Endothelial cell of umbilical vein (primary cell): Measurements from ENCODE around the gene ANO6. TPM values are rescaled to one million over a fixed set of nuclear protein-coding genes. Genes with fewer than 3 reads are reported as not detected.
"Not testable (repeated sequence)": the region's sequence is repeated elsewhere in the genome, so short reads cannot be mapped to it uniquely, and the experiment has no call there.

Source experiments
- BruUV-seq: library from RNA; stranded (reverse); fragments of 400-500 nt; replicated peaks from 2 replicates; lab custom pipeline; 2021; lab: Mats Ljungman, UMichigan
- CTCF ChIA-PET: fragments of 300-600, 350-600 bp; sonication (Branson Sonifier 250); formaldehyde crosslinking; loops from one replicate; lab custom pipeline; 2021; ENCODE audit warnings: antibody characterized with exemption, inconsistent platforms; lab: Charles Lee
- POLR2A ChIA-PET: fragments of 300-600, 350-600 bp; sonication (Branson Sonifier 250); formaldehyde crosslinking; loops from one replicate; lab custom pipeline; 2021; ENCODE audit warnings: antibody characterized with exemption, inconsistent platforms; lab: Charles Lee
- DNase-seq: peaks from one replicate; pipeline ENCODE4 v3.0.0-alpha.2; 2011; ENCODE audit warnings: low read depth, low spot score
- FAIRE-seq: peaks from 2 replicates; lab custom pipeline; 2011; peaks lifted over from hg19 to GRCh38; lab: Jason Lieb, UNC
- H2AFZ ChIP-seq: 2 replicates; pipeline ENCODE4 v1.6.0; 2012; ENCODE audit warnings: low read depth, low read length, control low read depth, inconsistent platforms
- H3K27ac ChIP-seq: 2 replicates; pipeline ENCODE4 v1.5.1; 2011; ENCODE audit warnings: low read depth, mild to moderate bottlenecking, control low read depth, low read length, moderate library complexity; ENCODE audit not compliant: insufficient read depth
- H3K27me3 ChIP-seq, 2 experiments: 2 replicates each; pipeline versions ENCODE4 v1.6.0 to v1.6.1; 2011; ENCODE audit warnings: low read length in 2 of 2, mixed read lengths in 1 of 2; ENCODE audit not compliant: control insufficient read depth in 2 of 2, insufficient read depth in 2 of 2
- H3K36me3 ChIP-seq, 2 experiments: 2 replicates in 1 of 2; 3 replicates in 1 of 2; pipeline ENCODE4 v1.5.1; 2011; ENCODE audit warnings: low read length in 2 of 2, mild to moderate bottlenecking in 1 of 2, moderate library complexity in 1 of 2; ENCODE audit not compliant: control insufficient read depth in 2 of 2, insufficient read depth in 2 of 2; ENCODE audit errors: extremely low read depth in 1 of 2
- H3K4me1 ChIP-seq: 3 replicates; pipeline ENCODE4 v1.5.1; 2011; ENCODE audit warnings: mild to moderate bottlenecking, low read length; ENCODE audit not compliant: control insufficient read depth, insufficient read depth; ENCODE audit errors: extremely low read depth
- H3K4me2 ChIP-seq: 2 replicates; pipeline ENCODE4 v1.6.1; 2011; ENCODE audit warnings: low read length, control low read depth, mixed read lengths; ENCODE audit not compliant: insufficient read depth
- H3K4me3 ChIP-seq, 3 experiments: fragments of 200-600 bp in 1 of 3; sonication (generic), shearing (Covaris generic) in 1 of 3; replicated peaks in 1 of 3; 2 replicates each; pipeline ENCODE4 v1.5.1; 2011 to 2016; ENCODE audit warnings: control low read depth in 3 of 3, low read length in 3 of 3, mild to moderate bottlenecking in 2 of 3, inconsistent platforms in 1 of 3, low read depth in 1 of 3, moderate library complexity in 1 of 3; ENCODE audit not compliant: insufficient read depth in 1 of 3
- H3K79me2 ChIP-seq: 2 replicates; pipeline ENCODE4 v1.6.0; 2012; ENCODE audit warnings: low read length, inconsistent platforms; ENCODE audit not compliant: control insufficient read depth, insufficient read depth
- H3K9ac ChIP-seq: replicated peaks from 2 replicates; pipeline ENCODE3; 2011; ENCODE audit warnings: low read length, control low read depth; ENCODE audit not compliant: insufficient read depth; ENCODE audit errors: extremely low read depth
- H3K9me1 ChIP-seq: replicated peaks from 3 replicates; pipeline ENCODE4 v1.6.0; 2011; ENCODE audit warnings: mild to moderate bottlenecking, low read length; ENCODE audit not compliant: control insufficient read depth, insufficient read depth; ENCODE audit errors: extremely low read depth
- H3K9me3 ChIP-seq: replicated peaks from 2 replicates; pipeline ENCODE4 v1.5.1; 2012; ENCODE audit warnings: low read length, inconsistent platforms; ENCODE audit not compliant: control insufficient read depth, insufficient read depth
- H4K20me1 ChIP-seq: replicated peaks from 2 replicates; pipeline ENCODE3; 2011; ENCODE audit warnings: mild to moderate bottlenecking, low read length; ENCODE audit not compliant: control insufficient read depth, insufficient read depth; ENCODE audit errors: extremely low read depth
- EZH2 ChIP-seq: IDR thresholded peaks from 2 replicates; pipeline ENCODE4 v1.6.1; 2012; ENCODE audit warnings: borderline replicate concordance, low read depth, mild to moderate bottlenecking, moderate library complexity, low read length, inconsistent platforms; ENCODE audit not compliant: severe bottlenecking
- FOS ChIP-seq: IDR thresholded peaks from 2 replicates; pipeline ENCODE4 v1.6.1; 2011; ENCODE audit warnings: mild to moderate bottlenecking, low read length, moderate library complexity, borderline replicate concordance; ENCODE audit not compliant: insufficient read depth
- GATA2 ChIP-seq: IDR thresholded peaks from 2 replicates; pipeline ENCODE4 v1.7.0; 2011; ENCODE audit warnings: low read depth, mild to moderate bottlenecking, moderate library complexity, mixed read lengths, low read length; ENCODE audit not compliant: insufficient read length, insufficient read depth
- JUN ChIP-seq: IDR thresholded peaks from 2 replicates; pipeline ENCODE4 v1.6.1; 2011; ENCODE audit warnings: borderline replicate concordance, low read depth; ENCODE audit not compliant: insufficient read length, insufficient read depth
- MYC ChIP-seq: IDR thresholded peaks from one replicate; pipeline ENCODE4 v1.6.1; 2011; ENCODE audit warnings: mild to moderate bottlenecking, low read depth, low read length
- POLR2A ChIP-seq: IDR thresholded peaks from 2 replicates; pipeline ENCODE4 v1.6.1; 2012; ENCODE audit warnings: low read depth, mild to moderate bottlenecking, control low read depth, low read length
- dilution Hi-C: fragments of 300-500 bp; cut with MboI; formaldehyde crosslinking; loops from one replicate; pipeline ENCODE4 v1.15.0; 2019; ENCODE audit warnings: low sequenced_read_pairs; ENCODE audit not compliant: extremely low pct_ligation_motif_present
- intact Hi-C: fragments of 100-400 bp; cut with micrococcal nuclease; formaldehyde crosslinking; loops from one replicate; pipeline ENCODE4 v1.10.0; 2022
- polyA plus RNA-seq, 4 experiments: library from polyadenylated mRNA; depleted of rRNA in 3 of 4; stranded (reverse) in 3 of 4; unstranded in 1 of 4; fragments of >200 nt; gene quantifications; 2 replicates each; pipeline versions ENCODE4 v1.2.1 to v1.2.3, GENCODE V29; 2011 to 2012; ENCODE audit warnings: missing spikeins in 1 of 4
- total RNA-seq: library from RNA; stranded (reverse); gene quantifications from 2 replicates; pipeline ENCODE4 v1.2.3, GENCODE V29; 2021
- TF ChIP-seq, protein P1 (sequence below), 2 donors: IDR thresholded peaks; 1 replicate in 1 of 2; 2 replicates in 1 of 2; pipeline ENCODE4 v1.5.1; 2011; ENCODE audit warnings: low read length in 2 of 2, mild to moderate bottlenecking in 2 of 2, moderate library complexity in 2 of 2, control low read depth in 1 of 2, inconsistent platforms in 1 of 2, low read depth in 1 of 2; ENCODE audit not compliant: insufficient read depth in 1 of 2; ENCODE audit errors: extremely low read depth in 1 of 2
- TF ChIP-seq, protein P2 (sequence below): IDR thresholded peaks from 2 replicates; pipeline ENCODE4 v1.6.1; 2011; ENCODE audit not compliant: insufficient read depth, insufficient read length

The ANO6 gene
- total and polyA plus RNA-seq, 2 donors (not counting 3 experiments of a cell fraction or from before 2014, with no cell fraction given), result 21.3 to 67.6 TPM

DNA sequence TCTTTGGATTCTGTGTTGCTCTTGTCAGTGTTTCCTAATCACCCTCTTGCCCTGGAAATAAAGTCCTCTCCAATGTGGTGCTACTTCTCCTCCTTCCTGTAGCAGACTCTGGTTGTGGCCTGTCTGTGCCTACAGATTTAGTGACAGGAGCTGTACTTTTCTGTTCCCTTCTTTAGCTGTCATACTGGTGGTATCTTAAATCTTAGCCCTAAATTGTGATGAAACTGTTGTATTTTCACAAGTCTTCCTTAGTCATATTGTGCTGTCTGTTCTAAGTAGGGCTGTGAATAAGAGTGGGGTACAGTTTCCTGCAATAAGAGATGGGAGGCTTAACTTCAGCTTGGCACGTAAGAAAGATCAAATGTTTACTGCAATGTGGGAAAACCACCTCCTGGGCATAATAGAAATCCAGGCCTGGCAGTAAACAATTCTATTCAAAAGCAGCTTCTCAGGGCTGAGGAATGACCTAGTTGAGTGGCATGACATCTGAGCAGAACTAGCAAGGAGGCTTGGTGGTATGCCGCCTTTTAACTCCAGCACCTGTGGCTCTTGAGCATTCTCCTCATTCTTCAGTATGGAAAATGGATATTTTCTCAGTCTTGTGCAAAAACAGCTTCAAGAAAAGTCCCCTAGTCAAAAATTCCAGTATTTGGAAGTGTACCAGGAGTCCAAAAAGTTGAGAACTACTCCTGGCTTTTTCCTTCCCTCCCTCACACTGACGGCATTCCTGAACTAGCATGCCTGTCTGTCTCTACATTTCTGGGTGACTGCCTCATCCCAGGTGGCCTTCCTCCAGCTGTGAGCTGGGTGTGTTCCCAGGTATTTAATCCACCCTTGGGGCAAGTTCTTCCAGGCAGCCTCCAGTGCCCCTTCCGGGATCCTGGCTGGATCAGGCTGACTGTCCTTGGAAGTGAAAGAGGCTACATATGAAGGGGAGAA is 19.5 kb downstream of the ANO6 start:
- intact Hi-C loops, result loop anchor here (2.0 kb wide), 2 partner anchors 25 to 493 kb away; partner anchors contain the start of gene ARID2
- Histone ChIP-seq H3K27ac (peak overlapping the region; percentile 100), H3K4me2 (peak overlapping the region; percentile 43), H3K9me1 (no peaks in the 10 kb centered on the region), H3K9ac (peak overlapping the region; percentile 74), H4K20me1 (no peaks in the 10 kb centered on the region), H3K79me2 (peaks cover 36% of the 10 kb centered on the region), H3K36me3 (no peaks in the 10 kb centered on the region), H3K4me3 (peak overlapping the region in 1 of 3 experiments; percentile 7), H3K9me3 (no peaks in the 10 kb centered on the region), H2AFZ (no peak overlapping the region), H3K27me3 (no peaks in the 10 kb centered on the region), H3K4me1 (peaks cover 52% of the 10 kb centered on the region)
- peak; percentile 49 for FAIRE-seq
- TF ChIP-seq JUN, result no peak
- TF ChIP-seq, protein P1, sequence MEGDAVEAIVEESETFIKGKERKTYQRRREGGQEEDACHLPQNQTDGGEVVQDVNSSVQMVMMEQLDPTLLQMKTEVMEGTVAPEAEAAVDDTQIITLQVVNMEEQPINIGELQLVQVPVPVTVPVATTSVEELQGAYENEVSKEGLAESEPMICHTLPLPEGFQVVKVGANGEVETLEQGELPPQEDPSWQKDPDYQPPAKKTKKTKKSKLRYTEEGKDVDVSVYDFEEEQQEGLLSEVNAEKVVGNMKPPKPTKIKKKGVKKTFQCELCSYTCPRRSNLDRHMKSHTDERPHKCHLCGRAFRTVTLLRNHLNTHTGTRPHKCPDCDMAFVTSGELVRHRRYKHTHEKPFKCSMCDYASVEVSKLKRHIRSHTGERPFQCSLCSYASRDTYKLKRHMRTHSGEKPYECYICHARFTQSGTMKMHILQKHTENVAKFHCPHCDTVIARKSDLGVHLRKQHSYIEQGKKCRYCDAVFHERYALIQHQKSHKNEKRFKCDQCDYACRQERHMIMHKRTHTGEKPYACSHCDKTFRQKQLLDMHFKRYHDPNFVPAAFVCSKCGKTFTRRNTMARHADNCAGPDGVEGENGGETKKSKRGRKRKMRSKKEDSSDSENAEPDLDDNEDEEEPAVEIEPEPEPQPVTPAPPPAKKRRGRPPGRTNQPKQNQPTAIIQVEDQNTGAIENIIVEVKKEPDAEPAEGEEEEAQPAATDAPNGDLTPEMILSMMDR (IDR thresholded peaks at IDR 0.05; ENCODE audit: extremely low read depth in 1 of 2, insufficient read depth in 1 of 2, low read depth in 1 of 2, low read length in 2 of 2), result no peak
- TF ChIP-seq, protein P2, sequence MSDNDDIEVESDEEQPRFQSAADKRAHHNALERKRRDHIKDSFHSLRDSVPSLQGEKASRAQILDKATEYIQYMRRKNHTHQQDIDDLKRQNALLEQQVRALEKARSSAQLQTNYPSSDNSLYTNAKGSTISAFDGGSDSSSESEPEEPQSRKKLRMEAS, result no peak
- no peak for TF ChIP-seq EZH2
- no peak for TF ChIP-seq MYC
- TF ChIP-seq GATA2, result no peak
- no peak for TF ChIP-seq FOS
- no peak for TF ChIP-seq POLR2A
- ChIA-PET POLR2A (interaction anchor here (0.6 to 1.0 kb wide), 2 partner anchors 33 to 39 kb away, joined by 3 to 6 read pairs; no protein-coding TSS in a partner anchor), CTCF (interaction anchor here (0.8 to 4.5 kb wide), 12 partner anchors 9 to 527 kb away, joined by 3 to 44 read pairs (median 4); partner anchors contain the start of gene ANO6)
- dilution Hi-C loops, result no loop called here
- peak; percentile 87 for DNase-seq
- TSS peak; percentile 65 for BruUV-seq

DNA sequence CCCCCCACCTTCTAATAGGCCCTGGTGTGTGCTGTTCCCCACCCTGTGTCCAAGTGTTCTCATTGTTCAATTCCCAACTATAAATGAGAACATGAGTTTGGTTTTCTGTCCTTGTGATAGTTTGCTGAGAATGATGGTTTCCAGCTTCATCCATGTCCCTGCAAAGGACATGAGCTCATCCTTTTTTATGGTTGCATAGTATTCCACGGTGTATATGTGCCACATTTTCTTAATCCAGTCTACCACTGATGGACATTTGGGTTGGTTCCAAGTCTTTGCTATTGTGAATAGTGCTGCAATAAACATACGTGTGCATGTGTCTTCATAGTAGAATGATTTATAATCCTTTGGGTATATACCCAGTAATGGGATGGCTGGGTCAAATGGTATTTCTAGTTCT is 20.5 kb downstream of the ANO6 start:
- H3K9me1 ChIP-seq, CTCF ChIA-PET, FAIRE-seq, POLR2A ChIA-PET, BruUV-seq, H3K4me2 ChIP-seq, H3K27ac ChIP-seq, H3K27me3 ChIP-seq, H3K36me3 ChIP-seq, H3K9me3 ChIP-seq, H2AFZ ChIP-seq, H4K20me1 ChIP-seq, intact Hi-C loops, DNase-seq, H3K9ac ChIP-seq, H3K4me3 ChIP-seq, dilution Hi-C loops: not testable (repeated sequence)
- peaks cover 40% of the 10 kb centered on the region for H3K79me2 ChIP-seq
- peaks cover 44% of the 10 kb centered on the region for H3K4me1 ChIP-seq
